PC-3 (cell line): Measurements from ENCODE around the gene MEIOSIN. TPM values are rescaled to one million over a fixed set of nuclear protein-coding genes. Genes with fewer than 3 reads are reported as not detected.

Experiments used
- ATAC-seq: fragments of 200-7000 bp; cut with Tn5 transposase; 2 replicates; pipeline ENCODE4 v1.9.1; 2020; ENCODE audit warnings: mild to moderate bottlenecking, moderate library complexity
- BruUV-seq: library from RNA; stranded (reverse); fragments of 400-500 nt; replicated peaks from 2 replicates; lab custom pipeline; 2021; lab: Mats Ljungman, UMichigan
- CTCF ChIA-PET: fragments of 300-600 bp; sonication (Branson Sonifier 250); formaldehyde crosslinking; loops from one replicate; lab custom pipeline; 2022; ENCODE audit warnings: antibody characterized with exemption; lab: Charles Lee
- POLR2A ChIA-PET: fragments of 300-600 bp; sonication (Branson Sonifier 250); formaldehyde crosslinking; loops from one replicate; lab custom pipeline; 2022; ENCODE audit warnings: antibody characterized with exemption; ENCODE audit not compliant: unreplicated experiment; lab: Charles Lee
- DNase-seq: peaks from one replicate; pipeline ENCODE4 v3.0.0-alpha.2; 2015
- H2AFZ ChIP-seq: fragments of 300-600 bp; sonication (generic); 2 replicates; pipeline ENCODE4 v1.6.0; 2016; ENCODE audit warnings: antibody characterized with exemption, low read length
- H3F3A ChIP-seq: fragments of 300-600 bp; sonication (generic); one replicate; pipeline ENCODE4 v1.6.0; 2017; ENCODE audit warnings: antibody characterized with exemption, low read length, control low read depth, mild to moderate bottlenecking; ENCODE audit not compliant: unreplicated experiment
- H3K27ac ChIP-seq: fragments of 300-600 bp; sonication (generic); 2 replicates; pipeline ENCODE4 v1.5.1; 2016; ENCODE audit warnings: mild to moderate bottlenecking, low read length
- H3K27me3 ChIP-seq: fragments of 300-600 bp; sonication (generic); 2 replicates; pipeline ENCODE4 v1.6.1; 2016; ENCODE audit warnings: low read length, mixed read lengths
- H3K36me3 ChIP-seq: fragments of 300-600 bp; sonication (generic); 2 replicates; pipeline ENCODE4 v1.6.1; 2016; ENCODE audit warnings: low read depth, mixed run types, low read length, mixed read lengths
- H3K4me1 ChIP-seq: fragments of 300-600 bp; sonication (generic); 2 replicates; pipeline ENCODE4 v1.5.1; 2016; ENCODE audit warnings: low read length; ENCODE audit not compliant: insufficient read depth
- H3K4me2 ChIP-seq: fragments of 300-600 bp; sonication (generic); 2 replicates; pipeline ENCODE4 v1.6.0; 2016; ENCODE audit warnings: low read length
- H3K4me3 ChIP-seq: fragments of 300-600 bp; sonication (generic); 2 replicates; pipeline ENCODE4 v1.5.1; 2016; ENCODE audit warnings: mild to moderate bottlenecking, low read length, mixed read lengths
- H3K79me2 ChIP-seq: fragments of 300-600 bp; sonication (generic); 2 replicates; pipeline ENCODE4 v1.6.1; 2017; ENCODE audit warnings: low read length, mixed read lengths
- H3K9ac ChIP-seq: fragments of 300-600 bp; sonication (generic); 2 replicates; pipeline ENCODE4 v1.6.0; 2016; ENCODE audit warnings: mild to moderate bottlenecking, low read length
- H3K9me2 ChIP-seq: fragments of 300-600 bp; sonication (generic); replicated peaks from 2 replicates; pipeline ENCODE4 v1.6.1; 2016; ENCODE audit warnings: mixed run types, low read length, mixed read lengths
- H3K9me3 ChIP-seq: fragments of 300-600 bp; sonication (generic); 2 replicates; pipeline ENCODE4 v1.6.1; 2016; ENCODE audit warnings: low read length, mixed read lengths
- H4K20me1 ChIP-seq: fragments of 300-600 bp; sonication (generic); 2 replicates; pipeline ENCODE4 v1.6.1; 2016; ENCODE audit warnings: low read length, mixed read lengths
- CTCF ChIP-seq: fragments of 300-600 bp; sonication (generic); conservative IDR thresholded peaks from 2 replicates; pipeline ENCODE4 v1.5.1; 2017; ENCODE audit warnings: antibody characterized with exemption, low read depth, mild to moderate bottlenecking, low read length
- EZH2 ChIP-seq: fragments of 300-600 bp; sonication (generic); IDR thresholded peaks from one replicate; pipeline ENCODE4 v1.6.1; 2017; ENCODE audit warnings: antibody characterized with exemption, mild to moderate bottlenecking, low read length; ENCODE audit not compliant: unreplicated experiment
- EZH2phosphoT487 ChIP-seq: fragments of 300-600 bp; sonication (generic); IDR thresholded peaks from 2 replicates; pipeline ENCODE4 v1.6.1; 2018; ENCODE audit warnings: mild to moderate bottlenecking, antibody characterized with exemption, low read length, borderline replicate concordance
- intact Hi-C: fragments of 100-400 bp; cut with micrococcal nuclease; formaldehyde crosslinking; loops from 2 replicates; pipeline ENCODE4 v1.9.0; 2023
- total RNA-seq: library from RNA; depleted of rRNA; stranded (reverse); fragments of >200 nt; gene quantifications from 2 replicates; pipeline ENCODE4 v1.2.3, GENCODE V29; 2014

MEIOSIN gene
- total RNA-seq, 1 experiment from 2014 or later: not detected

- intact Hi-C loops: no loop called here
- TF ChIP-seq CTCF: no peak
- TF ChIP-seq EZH2phosphoT487: no peak
- TF ChIP-seq EZH2: no peak
- ATAC-seq: no peak
- CTCF ChIA-PET: no interaction called here
- Histone ChIP-seq H3K9me3 (no peaks in the 10 kb centered on the region), H3K79me2 (no peaks in the 10 kb centered on the region), H3K27me3 (no peaks in the 10 kb centered on the region), H3K27ac (no peak overlapping the region), H3K4me1 (no peaks in the 10 kb centered on the region), H3K4me2 (no peak overlapping the region), H4K20me1 (no peaks in the 10 kb centered on the region), H3K36me3 (no peaks in the 10 kb centered on the region), H3F3A (no peaks in the 10 kb centered on the region), H3K9me2 (no peaks in the 10 kb centered on the region), H3K4me3 (no peak overlapping the region), H3K9ac (no peak overlapping the region), H2AFZ (no peak overlapping the region)
- DNase-seq: no peak
- BruUV-seq: no TSS peak
- POLR2A ChIA-PET: no interaction called here
Measured at GRCh38 chr19:45757695-45758094, 24.5 kb downstream of the MEIOSIN start.

- Histone ChIP-seq H3K27ac (no peak overlapping the region), H3K9me3 (no peaks in the 10 kb centered on the region), H3K9me2 (no peaks in the 10 kb centered on the region), H3F3A (no peaks in the 10 kb centered on the region), H3K36me3 (no peaks in the 10 kb centered on the region), H3K79me2 (no peaks in the 10 kb centered on the region), H3K9ac (no peak overlapping the region), H4K20me1 (no peaks in the 10 kb centered on the region), H2AFZ (no peak overlapping the region), H3K27me3 (no peaks in the 10 kb centered on the region), H3K4me3 (no peak overlapping the region), H3K4me1 (no peaks in the 10 kb centered on the region), H3K4me2 (no peak overlapping the region)
- intact Hi-C loops: no loop called here
- ChIA-PET POLR2A (no interaction called here), CTCF (no interaction called here)
- no peak for DNase-seq
- ATAC-seq: no peak
- TF ChIP-seq EZH2phosphoT487 (no peak), EZH2 (no peak), CTCF (no peak)
- no TSS peak for BruUV-seq
Measured at GRCh38 chr19:45758921-45759320, 25.7 kb downstream of the MEIOSIN start.

GRCh38 chr19:45761714-45762113 lies 28.5 kb downstream of the MEIOSIN start:
- Histone ChIP-seq H3K4me3 (no peak overlapping the region), H3K27ac (no peak overlapping the region), H3K9ac (no peak overlapping the region), H3K9me3 (no peaks in the 10 kb centered on the region), H3K79me2 (no peaks in the 10 kb centered on the region), H3K36me3 (no peaks in the 10 kb centered on the region), H3K27me3 (no peaks in the 10 kb centered on the region), H4K20me1 (no peaks in the 10 kb centered on the region), H3K9me2 (no peaks in the 10 kb centered on the region), H3K4me1 (peaks cover 5% of the 10 kb centered on the region; the same call in 1 of the 2 replicates), H3F3A (no peaks in the 10 kb centered on the region), H2AFZ (no peak overlapping the region), H3K4me2 (no peak overlapping the region)
- TF ChIP-seq CTCF (no peak), EZH2 (no peak)
- POLR2A ChIA-PET: no interaction called here
- CTCF ChIA-PET: no interaction called here
- BruUV-seq: no TSS peak
- intact Hi-C loops: no loop called here
- ATAC-seq (no peak), DNase-seq (no peak)
